MM.1S (cell line): ENCODE data around the gene EFNA4.
A peak's percentile ranks its signal among the peaks of the same experiment; 100 is the strongest.

ENCODE experiments used
- DNase-seq: peaks from one replicate; pipeline ENCODE4 v3.0.0-alpha.2; 2015
- H2AFZ ChIP-seq: fragments of 300-600 bp; sonication (generic); 2 replicates; pipeline ENCODE4 v1.6.0; 2016; ENCODE audit warnings: antibody characterized with exemption, low read length
- H3F3A ChIP-seq: fragments of 300-600 bp; sonication (generic); 2 replicates; pipeline ENCODE4 v1.6.1; 2016; ENCODE audit warnings: mild to moderate bottlenecking, antibody characterized with exemption, low read length, moderate library complexity, mixed read lengths; ENCODE audit not compliant: insufficient read depth
- H3K27ac ChIP-seq: fragments of 300-600 bp; sonication (generic); 2 replicates; pipeline ENCODE4 v1.5.1; 2016; ENCODE audit warnings: mild to moderate bottlenecking, low read length
- H3K27me3 ChIP-seq: fragments of 300-600 bp; sonication (generic); replicated peaks from 2 replicates; pipeline ENCODE4 v1.6.0; 2016; ENCODE audit warnings: low read length; ENCODE audit not compliant: insufficient read depth
- H3K36me3 ChIP-seq: fragments of 300-600 bp; sonication (generic); replicated peaks from 2 replicates; pipeline ENCODE4 v1.6.1; 2016; ENCODE audit warnings: mild to moderate bottlenecking, low read length, mixed read lengths; ENCODE audit not compliant: insufficient read depth
- H3K4me1 ChIP-seq: fragments of 300-600 bp; sonication (generic); 2 replicates; pipeline ENCODE4 v1.6.1; 2016; ENCODE audit warnings: low read length, mixed read lengths
- H3K4me2 ChIP-seq: fragments of 300-600 bp; sonication (generic); 2 replicates; pipeline ENCODE4 v1.6.0; 2016; ENCODE audit warnings: low read depth, low read length
- H3K4me3 ChIP-seq: fragments of 300-600 bp; sonication (generic); 2 replicates; pipeline ENCODE4 v1.5.1; 2016; ENCODE audit warnings: low read length, mixed read lengths
- H3K79me2 ChIP-seq: fragments of 300-600 bp; sonication (generic); 2 replicates; pipeline ENCODE4 v1.6.1; 2016; ENCODE audit warnings: mixed run types, low read length, mixed read lengths
- H3K9ac ChIP-seq: fragments of 300-600 bp; sonication (generic); 2 replicates; pipeline ENCODE4 v1.6.1; 2016; ENCODE audit warnings: low read length, mixed read lengths
- H3K9me2 ChIP-seq: fragments of 300-600 bp; sonication (generic); replicated peaks from 2 replicates; pipeline ENCODE4 v1.6.1; 2016; ENCODE audit warnings: mild to moderate bottlenecking, low read length, mixed read lengths; ENCODE audit not compliant: insufficient read depth
- H3K9me3 ChIP-seq: fragments of 300-600 bp; sonication (generic); replicated peaks from 2 replicates; pipeline ENCODE4 v1.6.1; 2016; ENCODE audit warnings: mild to moderate bottlenecking, low read length, mixed read lengths; ENCODE audit not compliant: insufficient read depth
- H4K20me1 ChIP-seq: fragments of 300-600 bp; sonication (generic); 2 replicates; pipeline ENCODE4 v1.6.1; 2016; ENCODE audit warnings: mild to moderate bottlenecking, low read length, moderate library complexity, mixed read lengths; ENCODE audit not compliant: insufficient read depth
- EZH2 ChIP-seq: fragments of 300-600 bp; sonication (generic); optimal IDR thresholded peaks from 2 replicates; pipeline ENCODE3; 2017; ENCODE audit warnings: low read depth, mild to moderate bottlenecking, antibody characterized with exemption, low read length, mixed read lengths
- EZH2phosphoT487 ChIP-seq: fragments of 300-600 bp; sonication (generic); IDR thresholded peaks from 2 replicates; pipeline ENCODE4 v1.6.1; 2018; ENCODE audit warnings: antibody characterized with exemption, low read length
- TF ChIP-seq, protein P1 (sequence below): fragments of 300-600 bp; sonication (generic); IDR thresholded peaks from 2 replicates; pipeline ENCODE4 v1.5.1; 2016; ENCODE audit warnings: antibody characterized with exemption, low read length, mixed read lengths

The EFNA4 gene

DNA sequence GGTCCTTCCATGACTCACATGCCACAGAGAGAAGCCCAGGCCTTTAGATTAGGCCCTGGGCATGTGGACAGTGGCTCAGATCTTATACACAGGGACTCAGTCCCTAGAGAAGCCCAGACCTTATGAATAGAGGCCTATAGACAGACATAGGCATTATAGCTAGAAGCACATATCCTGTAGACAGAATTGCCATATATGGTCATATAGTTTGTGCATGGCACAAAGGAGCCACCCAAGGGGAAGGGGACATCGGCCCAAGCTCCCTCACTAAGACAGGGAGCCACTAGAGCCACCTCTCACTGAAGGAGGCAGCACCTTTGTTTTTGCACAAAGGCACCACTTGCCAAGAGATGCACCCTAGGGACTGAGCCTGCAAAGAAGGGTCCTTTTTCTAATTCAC is 12.8 kb downstream of the EFNA4 start:
- no peak overlapping the region for H3K4me2 ChIP-seq
- no peaks in the 10 kb centered on the region for H3K79me2 ChIP-seq
- H3K9me2 ChIP-seq = no peaks in the 10 kb centered on the region
- H4K20me1 ChIP-seq = no peaks in the 10 kb centered on the region
- H3K4me3 ChIP-seq = no peak overlapping the region
- no peak overlapping the region for H2AFZ ChIP-seq
- peaks cover 19% of the 10 kb centered on the region for H3F3A ChIP-seq
- peaks cover 26% of the 10 kb centered on the region for H3K27me3 ChIP-seq
- TF ChIP-seq EZH2phosphoT487 (no peak), EZH2 (no peak)
- TF ChIP-seq, protein P1, sequence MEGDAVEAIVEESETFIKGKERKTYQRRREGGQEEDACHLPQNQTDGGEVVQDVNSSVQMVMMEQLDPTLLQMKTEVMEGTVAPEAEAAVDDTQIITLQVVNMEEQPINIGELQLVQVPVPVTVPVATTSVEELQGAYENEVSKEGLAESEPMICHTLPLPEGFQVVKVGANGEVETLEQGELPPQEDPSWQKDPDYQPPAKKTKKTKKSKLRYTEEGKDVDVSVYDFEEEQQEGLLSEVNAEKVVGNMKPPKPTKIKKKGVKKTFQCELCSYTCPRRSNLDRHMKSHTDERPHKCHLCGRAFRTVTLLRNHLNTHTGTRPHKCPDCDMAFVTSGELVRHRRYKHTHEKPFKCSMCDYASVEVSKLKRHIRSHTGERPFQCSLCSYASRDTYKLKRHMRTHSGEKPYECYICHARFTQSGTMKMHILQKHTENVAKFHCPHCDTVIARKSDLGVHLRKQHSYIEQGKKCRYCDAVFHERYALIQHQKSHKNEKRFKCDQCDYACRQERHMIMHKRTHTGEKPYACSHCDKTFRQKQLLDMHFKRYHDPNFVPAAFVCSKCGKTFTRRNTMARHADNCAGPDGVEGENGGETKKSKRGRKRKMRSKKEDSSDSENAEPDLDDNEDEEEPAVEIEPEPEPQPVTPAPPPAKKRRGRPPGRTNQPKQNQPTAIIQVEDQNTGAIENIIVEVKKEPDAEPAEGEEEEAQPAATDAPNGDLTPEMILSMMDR = no peak
- H3K27ac ChIP-seq = no peak overlapping the region
- no peaks in the 10 kb centered on the region for H3K9me3 ChIP-seq
- no peak for DNase-seq
- no peaks in the 10 kb centered on the region for H3K36me3 ChIP-seq
- H3K4me1 ChIP-seq = peaks cover 57% of the 10 kb centered on the region
- H3K9ac ChIP-seq = no peak overlapping the region

DNA sequence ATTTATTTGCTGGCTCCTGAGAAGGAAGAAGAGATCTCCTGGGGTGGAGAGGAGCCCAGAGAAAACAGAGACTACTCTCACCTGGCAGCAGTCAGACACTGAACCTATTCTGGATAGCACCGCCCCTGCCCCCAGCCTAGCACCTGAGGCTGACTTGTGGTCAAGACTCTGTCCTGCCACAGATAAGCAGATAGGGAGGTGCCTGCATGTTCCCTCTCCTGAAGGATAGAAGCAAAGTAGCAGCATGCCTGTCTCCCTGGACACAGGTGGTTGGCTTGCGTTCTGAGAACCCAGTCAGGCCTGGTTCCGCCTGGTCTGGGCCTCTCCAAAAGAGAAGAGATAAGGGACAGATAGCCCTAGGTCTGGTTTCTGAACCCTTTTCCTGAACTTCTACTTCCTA is 13.8 kb downstream of the EFNA4 start:
- Histone ChIP-seq H3K4me2 (peak overlapping the region; percentile 36), H3F3A (peaks cover 21% of the 10 kb centered on the region), H3K36me3 (no peaks in the 10 kb centered on the region), H3K27me3 (peaks cover 36% of the 10 kb centered on the region), H3K4me1 (peaks cover 61% of the 10 kb centered on the region), H3K9me3 (no peaks in the 10 kb centered on the region), H4K20me1 (no peaks in the 10 kb centered on the region), H3K4me3 (no peak overlapping the region), H3K27ac (no peak overlapping the region), H2AFZ (no peak overlapping the region), H3K9me2 (no peaks in the 10 kb centered on the region), H3K79me2 (no peaks in the 10 kb centered on the region), H3K9ac (no peak overlapping the region)
- TF ChIP-seq EZH2 (no peak), EZH2phosphoT487 (no peak)
- TF ChIP-seq, protein P1 = no peak
- peak; percentile 84 for DNase-seq

DNA sequence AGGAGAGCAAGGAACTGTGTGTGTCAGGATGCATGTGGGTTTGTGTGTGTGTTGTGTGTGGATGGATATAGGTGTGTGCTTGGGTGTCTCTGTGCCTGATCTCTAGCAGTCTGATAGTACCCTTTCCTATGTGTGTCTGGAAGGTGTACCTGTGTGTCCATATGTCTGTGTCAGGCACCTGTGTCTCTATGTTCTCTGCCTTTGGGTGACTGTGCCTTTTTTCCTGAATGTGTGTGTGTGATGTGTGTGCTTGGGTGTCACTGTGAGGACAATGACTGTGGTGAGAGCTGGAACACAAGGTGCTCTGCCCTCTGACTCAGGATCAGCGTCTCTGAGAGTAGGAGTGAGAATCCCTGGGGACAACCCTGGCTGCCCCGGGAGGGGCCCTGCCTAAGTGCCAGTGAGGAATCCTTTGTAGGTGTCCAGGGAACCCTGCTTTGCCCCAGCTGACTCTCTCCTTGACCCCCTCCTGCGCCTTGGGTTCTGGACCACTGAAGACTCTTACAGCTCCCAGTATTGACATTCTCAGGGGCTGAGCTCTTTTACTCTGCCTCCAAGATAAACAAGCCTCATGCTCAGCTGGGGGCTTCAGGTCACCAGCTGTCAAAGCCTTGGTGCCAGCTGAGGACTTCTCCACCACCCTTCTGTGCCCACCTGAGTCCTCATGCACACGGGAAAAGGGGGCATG is 14.4 kb downstream of the EFNA4 start:
- Histone ChIP-seq H4K20me1 (no peaks in the 10 kb centered on the region), H3K9me2 (no peaks in the 10 kb centered on the region), H3K36me3 (no peaks in the 10 kb centered on the region), H3F3A (peaks cover 21% of the 10 kb centered on the region), H3K27me3 (peaks cover 41% of the 10 kb centered on the region), H3K9ac (no peak overlapping the region), H3K79me2 (no peaks in the 10 kb centered on the region), H3K9me3 (no peaks in the 10 kb centered on the region), H3K4me1 (peaks cover 61% of the 10 kb centered on the region), H3K4me2 (peak overlapping the region; percentile 89), H3K27ac (no peak overlapping the region), H3K4me3 (no peak overlapping the region), H2AFZ (no peak overlapping the region)
- TF ChIP-seq, protein P1 = no peak
- TF ChIP-seq EZH2 = no peak
- no peak for DNase-seq
